ENCODE data around the gene IL5.

IL5 gene

DNA sequence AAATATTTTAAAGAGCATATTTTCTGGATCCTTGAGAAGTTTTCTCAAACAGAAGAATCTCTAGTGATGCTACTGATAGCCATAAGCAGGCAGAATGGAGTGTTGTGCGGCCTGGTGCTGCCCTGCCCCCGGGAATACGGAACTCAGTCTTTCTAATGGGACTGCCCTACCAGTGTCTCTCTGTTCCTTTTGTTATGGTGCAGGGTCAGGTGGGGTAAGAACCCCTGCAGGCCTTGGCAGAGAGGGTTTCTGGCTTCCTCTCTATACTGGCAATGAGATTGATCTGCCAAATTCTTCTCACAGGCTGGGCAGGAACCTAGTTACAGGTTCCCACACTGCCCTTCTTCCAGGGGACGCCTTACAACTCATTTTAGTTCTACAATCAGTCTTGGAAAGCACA is 2.6 kb downstream of the IL5 start:
- TF ChIP-seq FOXM1 (IDR thresholded peaks at IDR 0.05; ENCODE audit: borderline replicate concordance, low read depth) (no peak), EP300 (IDR thresholded peaks at IDR 0.05; ENCODE audit: borderline replicate concordance) (no peak), ZBTB7A (IDR thresholded peaks at IDR 0.05; ENCODE audit: low read depth) (no peak), TCF12 (IDR thresholded peaks at IDR 0.05; ENCODE audit: low read depth) (no peak), CEBPB (IDR thresholded peaks at IDR 0.05) (no peak), EGR1 (IDR thresholded peaks at IDR 0.05) (no peak), MAX (IDR thresholded peaks at IDR 0.05) (no peak), REST (IDR thresholded peaks at IDR 0.05; ENCODE audit: low read depth) (no peak), CREB1 (IDR thresholded peaks at IDR 0.05; ENCODE audit: low read depth) (no peak), YY1 (IDR thresholded peaks at IDR 0.05; ENCODE audit: low read depth) (no peak), RAD21 (IDR thresholded peaks at IDR 0.05; ENCODE audit: low read depth) (no peak), TEAD4 (IDR thresholded peaks at IDR 0.05) (no peak), NFIC (IDR thresholded peaks at IDR 0.05) (no peak)

DNA sequence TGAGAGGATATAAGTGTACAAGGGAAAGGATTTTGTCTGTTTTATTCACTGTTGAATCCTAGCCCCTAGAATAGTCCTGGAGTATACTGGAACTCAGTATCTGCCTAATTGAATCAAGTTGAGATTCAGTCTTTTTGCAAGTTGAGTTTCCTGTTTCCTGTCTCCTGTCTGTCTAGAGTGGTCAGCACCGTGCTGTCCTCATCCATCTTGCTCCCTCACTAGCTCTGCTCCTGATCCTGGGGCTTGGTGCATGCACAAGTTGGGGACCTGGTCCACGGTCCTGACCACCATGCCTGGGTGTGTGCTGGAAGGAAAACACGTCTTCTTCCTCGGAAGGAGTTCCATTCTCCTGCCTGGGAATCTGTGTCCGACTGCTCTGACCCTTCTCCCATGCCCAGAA is 3.2 kb downstream of the IL5 start:
- TF ChIP-seq TAF1 (IDR thresholded peaks at IDR 0.05; ENCODE audit: low read depth) (no peak), TEAD4 (IDR thresholded peaks at IDR 0.05) (no peak), YY1 (IDR thresholded peaks at IDR 0.05; ENCODE audit: low read depth) (no peak), RAD21 (IDR thresholded peaks at IDR 0.05; ENCODE audit: low read depth) (no peak), MAX (IDR thresholded peaks at IDR 0.05) (no peak), TCF12 (IDR thresholded peaks at IDR 0.05; ENCODE audit: low read depth) (no peak), EGR1 (IDR thresholded peaks at IDR 0.05) (no peak), NFIC (IDR thresholded peaks at IDR 0.05) (no peak), REST (IDR thresholded peaks at IDR 0.05; ENCODE audit: low read depth) (no peak), FOXM1 (IDR thresholded peaks at IDR 0.05; ENCODE audit: borderline replicate concordance, low read depth) (no peak), ZBTB7A (IDR thresholded peaks at IDR 0.05; ENCODE audit: low read depth) (no peak), CREB1 (IDR thresholded peaks at IDR 0.05; ENCODE audit: low read depth) (no peak)
- TF ChIP-seq, protein P1, sequence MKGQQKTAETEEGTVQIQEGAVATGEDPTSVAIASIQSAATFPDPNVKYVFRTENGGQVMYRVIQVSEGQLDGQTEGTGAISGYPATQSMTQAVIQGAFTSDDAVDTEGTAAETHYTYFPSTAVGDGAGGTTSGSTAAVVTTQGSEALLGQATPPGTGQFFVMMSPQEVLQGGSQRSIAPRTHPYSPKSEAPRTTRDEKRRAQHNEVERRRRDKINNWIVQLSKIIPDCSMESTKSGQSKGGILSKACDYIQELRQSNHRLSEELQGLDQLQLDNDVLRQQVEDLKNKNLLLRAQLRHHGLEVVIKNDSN (IDR thresholded peaks at IDR 0.05), result no peak

DNA sequence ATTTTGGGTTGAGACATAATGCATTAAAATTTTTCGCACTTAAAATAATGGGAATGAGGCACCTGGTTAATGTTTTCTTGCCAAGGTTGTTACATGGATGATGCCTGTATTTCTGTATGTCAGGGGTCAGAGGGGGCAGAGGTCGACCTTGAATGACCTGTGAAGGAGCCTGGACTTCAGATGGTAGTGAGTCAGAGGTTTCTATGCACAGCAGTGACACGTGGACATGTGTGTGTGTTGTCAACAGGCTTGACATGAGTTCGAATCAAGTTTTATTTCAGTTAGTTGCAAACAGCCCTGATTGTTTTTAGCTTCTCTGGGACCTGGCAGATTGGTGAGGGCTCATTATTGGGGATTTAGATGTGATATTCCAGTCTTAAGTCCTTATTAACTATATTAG is 3.6 kb downstream of the IL5 start:
- TF ChIP-seq MAX (IDR thresholded peaks at IDR 0.05), result no peak
- TF ChIP-seq RAD21 (IDR thresholded peaks at IDR 0.05; ENCODE audit: low read depth), result no peak
- no peak for TF ChIP-seq EGR1 (IDR thresholded peaks at IDR 0.05)
- TF ChIP-seq TEAD4 (IDR thresholded peaks at IDR 0.05), result no peak
- TF ChIP-seq FOXM1 (IDR thresholded peaks at IDR 0.05; ENCODE audit: borderline replicate concordance, low read depth), result no peak
- no peak for TF ChIP-seq TCF12 (IDR thresholded peaks at IDR 0.05; ENCODE audit: low read depth)
- TF ChIP-seq CREB1 (IDR thresholded peaks at IDR 0.05; ENCODE audit: low read depth), result no peak
- TF ChIP-seq TAF1 (IDR thresholded peaks at IDR 0.05; ENCODE audit: low read depth), result no peak
- no peak for TF ChIP-seq CEBPB (IDR thresholded peaks at IDR 0.05)
- no peak for TF ChIP-seq EP300 (IDR thresholded peaks at IDR 0.05; ENCODE audit: borderline replicate concordance)

DNA sequence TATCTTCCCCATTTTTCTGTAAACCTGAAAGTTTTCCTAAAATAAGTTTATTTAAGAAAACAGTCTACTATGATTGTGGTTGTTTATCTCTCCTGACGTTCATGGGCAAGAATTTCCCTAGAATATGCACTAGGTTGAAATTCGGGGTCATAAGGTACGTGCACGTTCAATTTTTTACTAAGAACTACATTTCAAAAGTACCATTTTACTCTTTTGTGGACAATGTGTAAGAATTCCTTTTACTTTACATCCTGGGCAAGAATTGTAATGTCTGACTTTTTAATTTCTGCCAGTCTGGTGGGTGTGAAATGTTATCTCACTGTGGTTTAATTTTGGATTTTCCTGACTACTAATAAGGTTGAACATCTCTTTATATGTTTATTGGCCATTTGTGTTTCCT is 12.4 kb downstream of the IL5 start:
- TF ChIP-seq CEBPB (IDR thresholded peaks at IDR 0.05), result no peak
- TF ChIP-seq EGR1 (IDR thresholded peaks at IDR 0.05), result no peak
- no peak for TF ChIP-seq FOXM1 (IDR thresholded peaks at IDR 0.05; ENCODE audit: borderline replicate concordance, low read depth)
- no peak for TF ChIP-seq CREB1 (IDR thresholded peaks at IDR 0.05; ENCODE audit: low read depth)
- TF ChIP-seq NFIC (IDR thresholded peaks at IDR 0.05), result no peak
- TF ChIP-seq ZBTB7A (IDR thresholded peaks at IDR 0.05; ENCODE audit: low read depth), result no peak
- TF ChIP-seq YY1 (IDR thresholded peaks at IDR 0.05; ENCODE audit: low read depth), result no peak

- TF ChIP-seq ZBTB7A (IDR thresholded peaks at IDR 0.05; ENCODE audit: low read depth) (no peak), EGR1 (IDR thresholded peaks at IDR 0.05) (no peak), EP300 (IDR thresholded peaks at IDR 0.05; ENCODE audit: borderline replicate concordance) (no peak), TCF12 (IDR thresholded peaks at IDR 0.05; ENCODE audit: low read depth) (no peak), CREB1 (IDR thresholded peaks at IDR 0.05; ENCODE audit: low read depth) (no peak), REST (IDR thresholded peaks at IDR 0.05; ENCODE audit: low read depth) (no peak)
Measured at GRCh38 chr5:132528866-132529634, 14.3 kb downstream of the IL5 start.

All from Ishikawa (cell line).